Endothelial cell of umbilical vein (primary cell): ENCODE measurements around the gene CREG2.

ENCODE experiments used
- POLR2AphosphoS5 ChIP-seq: IDR thresholded peaks from 2 replicates; pipeline ENCODE4 v1.6.1; 2012; ENCODE audit warnings: low read depth, mild to moderate bottlenecking, control low read depth, low read length, moderate library complexity; ENCODE audit not compliant: insufficient read depth
- TF ChIP-seq, protein P1 (sequence below), 2 donors: IDR thresholded peaks; 1 replicate in 1 of 2; 2 replicates in 1 of 2; pipeline ENCODE4 v1.5.1; 2011; ENCODE audit warnings: low read length in 2 of 2, mild to moderate bottlenecking in 2 of 2, moderate library complexity in 2 of 2, control low read depth in 1 of 2, inconsistent platforms in 1 of 2, low read depth in 1 of 2; ENCODE audit not compliant: insufficient read depth in 1 of 2; ENCODE audit errors: extremely low read depth in 1 of 2

DNA sequence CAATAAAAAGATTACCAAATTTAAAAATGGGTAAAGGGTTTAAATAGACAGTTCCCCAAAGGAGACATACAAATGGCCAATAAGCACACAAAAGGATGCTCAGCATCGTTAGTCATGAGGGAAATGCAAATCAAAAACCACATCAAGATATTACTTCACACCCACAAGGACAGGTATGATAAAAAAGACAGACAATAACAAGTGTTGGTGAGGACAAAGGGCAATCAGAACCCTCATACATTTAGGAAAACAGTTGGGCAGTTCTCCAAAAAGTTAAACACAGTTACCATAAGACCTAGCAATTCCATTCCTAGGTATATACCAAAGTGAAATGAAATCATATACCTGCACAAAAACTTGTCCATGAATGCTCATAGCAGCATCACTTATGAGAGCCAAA is 14.5 kb downstream of the CREG2 start:
- TF ChIP-seq, protein P1, sequence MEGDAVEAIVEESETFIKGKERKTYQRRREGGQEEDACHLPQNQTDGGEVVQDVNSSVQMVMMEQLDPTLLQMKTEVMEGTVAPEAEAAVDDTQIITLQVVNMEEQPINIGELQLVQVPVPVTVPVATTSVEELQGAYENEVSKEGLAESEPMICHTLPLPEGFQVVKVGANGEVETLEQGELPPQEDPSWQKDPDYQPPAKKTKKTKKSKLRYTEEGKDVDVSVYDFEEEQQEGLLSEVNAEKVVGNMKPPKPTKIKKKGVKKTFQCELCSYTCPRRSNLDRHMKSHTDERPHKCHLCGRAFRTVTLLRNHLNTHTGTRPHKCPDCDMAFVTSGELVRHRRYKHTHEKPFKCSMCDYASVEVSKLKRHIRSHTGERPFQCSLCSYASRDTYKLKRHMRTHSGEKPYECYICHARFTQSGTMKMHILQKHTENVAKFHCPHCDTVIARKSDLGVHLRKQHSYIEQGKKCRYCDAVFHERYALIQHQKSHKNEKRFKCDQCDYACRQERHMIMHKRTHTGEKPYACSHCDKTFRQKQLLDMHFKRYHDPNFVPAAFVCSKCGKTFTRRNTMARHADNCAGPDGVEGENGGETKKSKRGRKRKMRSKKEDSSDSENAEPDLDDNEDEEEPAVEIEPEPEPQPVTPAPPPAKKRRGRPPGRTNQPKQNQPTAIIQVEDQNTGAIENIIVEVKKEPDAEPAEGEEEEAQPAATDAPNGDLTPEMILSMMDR (IDR thresholded peaks at IDR 0.05; ENCODE audit: extremely low read depth in 1 of 2, insufficient read depth in 1 of 2, low read depth in 1 of 2, low read length in 2 of 2), result no peak
- TF ChIP-seq POLR2AphosphoS5, result no peak
